ENCODE measurements around the gene KRIT1. TPM values are rescaled to one million over a fixed set of nuclear protein-coding genes. Genes with fewer than 3 reads are reported as not detected.
"Not testable (repeated sequence)": the region's sequence is repeated elsewhere in the genome, so short reads cannot be mapped to it uniquely, and the experiment has no call there.

KRIT1 gene
- total RNA-seq, 1 donor from 2014 or later: 43.5 TPM

- no peak overlapping the region for H3K4me3 Mint-ChIP-seq
- no peaks in the 10 kb centered on the region for H3K9me3 Mint-ChIP-seq
- H3K27me3 Mint-ChIP-seq: no peaks in the 10 kb centered on the region
- H3K4me1 Mint-ChIP-seq (ENCODE audit: unreplicated experiment): no peaks in the 10 kb centered on the region
- no peak overlapping the region for H3K27ac Mint-ChIP-seq
- TF ChIP-seq, protein P1, sequence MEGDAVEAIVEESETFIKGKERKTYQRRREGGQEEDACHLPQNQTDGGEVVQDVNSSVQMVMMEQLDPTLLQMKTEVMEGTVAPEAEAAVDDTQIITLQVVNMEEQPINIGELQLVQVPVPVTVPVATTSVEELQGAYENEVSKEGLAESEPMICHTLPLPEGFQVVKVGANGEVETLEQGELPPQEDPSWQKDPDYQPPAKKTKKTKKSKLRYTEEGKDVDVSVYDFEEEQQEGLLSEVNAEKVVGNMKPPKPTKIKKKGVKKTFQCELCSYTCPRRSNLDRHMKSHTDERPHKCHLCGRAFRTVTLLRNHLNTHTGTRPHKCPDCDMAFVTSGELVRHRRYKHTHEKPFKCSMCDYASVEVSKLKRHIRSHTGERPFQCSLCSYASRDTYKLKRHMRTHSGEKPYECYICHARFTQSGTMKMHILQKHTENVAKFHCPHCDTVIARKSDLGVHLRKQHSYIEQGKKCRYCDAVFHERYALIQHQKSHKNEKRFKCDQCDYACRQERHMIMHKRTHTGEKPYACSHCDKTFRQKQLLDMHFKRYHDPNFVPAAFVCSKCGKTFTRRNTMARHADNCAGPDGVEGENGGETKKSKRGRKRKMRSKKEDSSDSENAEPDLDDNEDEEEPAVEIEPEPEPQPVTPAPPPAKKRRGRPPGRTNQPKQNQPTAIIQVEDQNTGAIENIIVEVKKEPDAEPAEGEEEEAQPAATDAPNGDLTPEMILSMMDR (conservative IDR thresholded peaks at IDR 0.05): no peak
- peaks cover 21% of the 10 kb centered on the region for H3K36me3 Mint-ChIP-seq
- no peak for DNase-seq (ENCODE audit: extremely low spot score, unreplicated experiment)
These were observed 13.3 kb upstream of the KRIT1 start for GRCh38 chr7:92259062-92259461.

DNA sequence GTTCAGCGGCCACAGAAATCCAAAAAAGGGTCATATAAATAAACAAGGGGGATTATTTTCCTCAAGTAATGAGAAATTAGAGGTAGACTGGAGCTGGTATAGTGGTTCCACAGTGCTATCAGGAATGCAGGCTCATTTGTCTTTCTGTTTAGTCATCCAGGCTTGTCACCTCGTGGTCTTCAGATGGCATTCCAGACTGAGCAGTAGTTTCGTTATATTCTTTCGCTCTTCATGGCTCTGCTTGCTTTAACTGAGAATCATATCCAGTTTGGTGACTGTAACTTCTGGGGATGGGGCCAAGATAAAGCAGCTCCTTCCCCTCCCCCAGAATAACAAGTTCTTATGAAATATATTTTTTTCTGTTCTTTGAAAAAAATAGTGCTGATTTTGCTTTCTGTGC lies 9.6 kb upstream of the KRIT1 start:
- H3K27me3 Mint-ChIP-seq: no peaks in the 10 kb centered on the region
- peak overlapping the region; percentile 50 for H3K27ac Mint-ChIP-seq
- no peak for DNase-seq (ENCODE audit: extremely low spot score, unreplicated experiment)
- H3K9me3 Mint-ChIP-seq: peaks cover 4% of the 10 kb centered on the region
- H3K36me3 Mint-ChIP-seq: peaks cover 30% of the 10 kb centered on the region
- TF ChIP-seq, protein P1 (conservative IDR thresholded peaks at IDR 0.05): no peak
- peaks cover 3% of the 10 kb centered on the region for H3K4me1 Mint-ChIP-seq (ENCODE audit: unreplicated experiment)
- H3K4me3 Mint-ChIP-seq: no peak overlapping the region

DNA sequence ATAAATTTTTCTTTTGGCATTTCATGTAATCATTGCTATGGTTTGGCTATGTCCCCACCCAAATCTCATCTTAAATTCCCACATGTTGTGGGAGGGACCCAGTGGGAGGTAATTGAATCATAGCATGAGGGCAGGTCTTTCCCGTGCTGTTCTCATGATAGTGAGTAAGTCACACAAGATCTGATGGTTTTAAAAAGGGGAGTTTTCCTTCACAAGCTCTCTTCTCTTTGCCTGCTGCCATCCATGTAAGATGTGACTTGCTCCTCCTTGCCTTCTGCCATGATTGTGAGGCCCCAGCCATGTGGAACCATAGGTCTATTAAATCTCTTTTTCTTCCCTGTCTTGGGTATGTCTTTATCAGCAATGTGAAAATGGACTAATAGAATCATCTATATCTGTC lies 9.1 kb upstream of the KRIT1 start:
- not testable (repeated sequence) for DNase-seq (ENCODE audit: extremely low spot score, unreplicated experiment); H3K9me3 Mint-ChIP-seq; H3K4me3 Mint-ChIP-seq; H3K27me3 Mint-ChIP-seq; H3K4me1 Mint-ChIP-seq (ENCODE audit: unreplicated experiment)
- Mint-ChIP-seq H3K27ac (peak overlapping the region; percentile 50), H3K36me3 (peaks cover 25% of the 10 kb centered on the region)

DNA sequence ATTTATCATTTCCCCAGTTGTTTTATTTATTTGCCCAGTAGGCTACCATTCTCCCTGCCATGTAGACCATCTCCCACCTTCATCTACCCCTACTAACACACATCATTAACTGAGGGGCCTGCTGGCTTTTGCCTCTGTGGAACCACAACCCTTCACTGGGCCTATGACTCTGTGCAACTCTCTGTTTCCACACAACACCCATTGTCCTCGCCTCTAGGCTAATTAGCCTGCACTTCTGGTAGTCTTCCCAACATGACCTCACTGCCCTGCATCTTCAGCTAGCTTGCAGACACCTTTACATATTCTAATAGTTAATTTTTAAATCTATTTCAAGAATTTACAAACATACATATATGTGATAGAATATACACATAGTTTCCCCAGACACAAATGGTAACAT lies 7.5 kb upstream of the KRIT1 start:
- peaks cover 4% of the 10 kb centered on the region for H3K9me3 Mint-ChIP-seq
- no peak overlapping the region for H3K4me3 Mint-ChIP-seq
- peaks cover 25% of the 10 kb centered on the region for H3K36me3 Mint-ChIP-seq
- no peak for DNase-seq (ENCODE audit: extremely low spot score, unreplicated experiment)
- no peak overlapping the region for H3K27ac Mint-ChIP-seq
- TF ChIP-seq, protein P1 (conservative IDR thresholded peaks at IDR 0.05): no peak
- H3K27me3 Mint-ChIP-seq: no peaks in the 10 kb centered on the region
- peaks cover 7% of the 10 kb centered on the region for H3K4me1 Mint-ChIP-seq (ENCODE audit: unreplicated experiment)

DNA sequence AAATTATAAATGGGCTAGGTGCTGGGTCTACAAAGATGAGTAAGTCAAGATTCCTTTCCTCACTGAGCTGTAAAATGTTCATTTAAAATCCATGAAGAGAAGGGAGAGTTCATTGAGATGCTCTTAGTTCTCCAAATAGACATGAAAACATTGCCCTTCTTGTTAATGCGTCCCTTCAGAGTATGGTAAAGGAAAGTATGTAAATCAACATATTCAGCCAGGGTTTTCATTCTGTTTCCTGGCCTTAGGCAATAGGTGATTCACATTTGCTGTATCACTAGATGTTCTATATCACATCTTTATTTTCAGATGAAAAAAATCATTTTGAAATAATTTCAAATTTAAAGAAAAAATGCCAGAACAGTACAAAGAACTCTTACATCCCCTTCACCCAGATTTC lies 5.5 kb upstream of the KRIT1 start:
- Mint-ChIP-seq H3K27ac (no peak overlapping the region), H3K4me3 (no peak overlapping the region), H3K36me3 (peaks cover 25% of the 10 kb centered on the region), H3K27me3 (no peaks in the 10 kb centered on the region), H3K4me1 (ENCODE audit: unreplicated experiment) (peaks cover 19% of the 10 kb centered on the region), H3K9me3 (peaks cover 4% of the 10 kb centered on the region)
- TF ChIP-seq, protein P1 (conservative IDR thresholded peaks at IDR 0.05): no peak
- DNase-seq (ENCODE audit: extremely low spot score, unreplicated experiment): no peak

- Mint-ChIP-seq H3K27me3 (no peaks in the 10 kb centered on the region), H3K4me1 (ENCODE audit: unreplicated experiment) (peaks cover 19% of the 10 kb centered on the region), H3K36me3 (peaks cover 20% of the 10 kb centered on the region), H3K9me3 (peaks cover 4% of the 10 kb centered on the region), H3K27ac (no peak overlapping the region), H3K4me3 (no peak overlapping the region)
- DNase-seq (ENCODE audit: extremely low spot score, unreplicated experiment): no peak
- TF ChIP-seq, protein P1 (conservative IDR thresholded peaks at IDR 0.05): no peak
These were observed 4.9 kb upstream of the KRIT1 start for GRCh38 chr7:92250603-92251002.
